Thoracic aorta (tissue), 2 donors: ENCODE measurements around the gene GPR151. TPM values are rescaled to one million over a fixed set of nuclear protein-coding genes. Genes with fewer than 3 reads are reported as not detected.
A peak's percentile ranks its signal among the peaks of the same experiment; 100 is the strongest.
"Not testable (repeated sequence)": the region's sequence is repeated elsewhere in the genome, so short reads cannot be mapped to it uniquely, and the experiment has no call there.

Experiments
- ATAC-seq: fragments of 150-250 bp; one replicate; pipeline ENCODE4 v1.8.0; 2017; ENCODE audit warnings: low read depth; ENCODE audit not compliant: insufficient number of reproducible peaks, low FRiP score
- DNase-seq: peaks from one replicate; pipeline ENCODE4 v3.0.0-alpha.2; 2020; ENCODE audit warnings: low spot score
- H3K27ac ChIP-seq, 2 donors: fragments of 200-600 bp; sonication (generic); 1 replicate in 1 of 2; 2 replicates in 1 of 2; pipeline ENCODE4 v1.5.1; 2016; ENCODE audit warnings: mild to moderate bottlenecking in 2 of 2, moderate library complexity in 2 of 2
- H3K27me3 ChIP-seq: fragments of 200-600 bp; sonication (generic); replicated peaks from 2 replicates; pipeline ENCODE4 v1.6.0; 2016; ENCODE audit warnings: mild to moderate bottlenecking; ENCODE audit not compliant: insufficient read depth
- H3K36me3 ChIP-seq: fragments of 200-600 bp; sonication (generic); one replicate; pipeline ENCODE4 v1.5.1; 2016
- H3K4me1 ChIP-seq, 2 donors: fragments of 200-600 bp; sonication (generic); 1 replicate in 1 of 2; 2 replicates in 1 of 2; pipeline versions ENCODE4 v1.5.1 to v1.6.0; 2016; ENCODE audit warnings: low read depth in 2 of 2, mild to moderate bottlenecking in 1 of 2; ENCODE audit not compliant: control insufficient read depth in 1 of 2
- H3K4me3 ChIP-seq: fragments of 200-600 bp; sonication (generic); 2 replicates; pipeline ENCODE4 v1.5.1; 2016; ENCODE audit warnings: mild to moderate bottlenecking
- H3K9me3 ChIP-seq: fragments of 200-600 bp; sonication (generic); 2 replicates; pipeline ENCODE4 v1.5.1; 2016
- CTCF ChIP-seq: fragments of 200-600 bp; sonication (generic); IDR thresholded peaks from one replicate; pipeline ENCODE4 v1.5.1; 2019; ENCODE audit warnings: antibody characterized with exemption
- total RNA-seq, 2 donors: library from RNA; depleted of rRNA; stranded (reverse); fragments of >200 nt; gene quantifications; one replicate each; pipeline versions ENCODE4 v1.1.0 to v1.2.3, GENCODE V29; 2016

GPR151 gene
- not detected for total RNA-seq

GRCh38 chr5:146516151-146516475 is at the start of gene GPR151:
GPR151 (minus strand) TSS chr5:146516190; CDS start chr5:146516113, 77 bp downstream.
- Histone ChIP-seq H3K4me3 (no peak within 1 kb of the TSS), H3K4me1 (no peaks in the 10 kb centered on the region), H3K27me3 (no peaks in the 10 kb centered on the region), H3K36me3 (peaks cover 6% of the 10 kb centered on the region), H3K27ac (no peak within 1 kb of the TSS), H3K9me3 (no peaks in the 10 kb centered on the region)
- DNase-seq (no peak), ATAC-seq (no peak)
- no peak for TF ChIP-seq CTCF

- Histone ChIP-seq H3K27ac (no peak overlapping the region), H3K9me3 (no peaks in the 10 kb centered on the region), H3K4me3 (no peak overlapping the region), H3K27me3 (no peaks in the 10 kb centered on the region), H3K36me3 (no peaks in the 10 kb centered on the region), H3K4me1 (peaks cover 3 to 19% of the 10 kb centered on the region in 2 donors)
- no peak for ATAC-seq
- TF ChIP-seq CTCF: no peak
- DNase-seq: no peak
These were observed 48.2 kb upstream of the GPR151 start for GRCh38 chr5:146564007-146564762.

GRCh38 chr5:146562461-146562860 is 46.5 kb upstream of the GPR151 start:
- TF ChIP-seq CTCF: no peak
- H3K4me1 ChIP-seq: peaks cover 3 to 19% of the 10 kb centered on the region in 2 donors
- DNase-seq: no peak
- H3K27me3 ChIP-seq: no peaks in the 10 kb centered on the region
- no peaks in the 10 kb centered on the region for H3K36me3 ChIP-seq
- no peak for ATAC-seq
- no peaks in the 10 kb centered on the region for H3K9me3 ChIP-seq
- no peak overlapping the region for H3K4me3 ChIP-seq
- no peak overlapping the region for H3K27ac ChIP-seq

- Histone ChIP-seq H3K27me3 (no peaks in the 10 kb centered on the region), H3K36me3 (no peaks in the 10 kb centered on the region), H3K4me1 (peaks cover 3 to 19% of the 10 kb centered on the region in 2 donors), H3K9me3 (no peaks in the 10 kb centered on the region), H3K27ac (peak overlapping the region in 1 of 2 donors; percentile 25), H3K4me3 (no peak overlapping the region)
- DNase-seq (no peak), ATAC-seq (no peak)
- no peak for TF ChIP-seq CTCF
These were observed 45.7 kb upstream of the GPR151 start for GRCh38 chr5:146561711-146562110.

GRCh38 chr5:146560205-146560812 is 44.3 kb upstream of the GPR151 start:
- ATAC-seq (peak; percentile 50), DNase-seq (no peak)
- Histone ChIP-seq H3K4me3 (no peak overlapping the region), H3K4me1 (peaks cover 3 to 19% of the 10 kb centered on the region in 2 donors), H3K27ac (peak overlapping the region; percentile 25 to 54), H3K9me3 (no peaks in the 10 kb centered on the region), H3K36me3 (no peaks in the 10 kb centered on the region), H3K27me3 (no peaks in the 10 kb centered on the region)
- TF ChIP-seq CTCF: no peak

- not testable (repeated sequence) for H3K36me3 ChIP-seq, H3K27ac ChIP-seq, DNase-seq, H3K27me3 ChIP-seq, H3K9me3 ChIP-seq, ATAC-seq, H3K4me3 ChIP-seq
- H3K4me1 ChIP-seq: peaks cover 3 to 19% of the 10 kb centered on the region in 2 donors
These were observed 40.9 kb upstream of the GPR151 start for GRCh38 chr5:146556884-146557283.
